Activated CD4-positive, alpha-beta T cell treated with anti-CD3 and anti-CD28 coated beads for 48 hours (primary cell): ENCODE measurements around the gene MACROD2.

ENCODE experiments used
- DNase-seq: peaks from one replicate; pipeline ENCODE4 v3.0.0-alpha.2; 2020

MACROD2 gene

DNA sequence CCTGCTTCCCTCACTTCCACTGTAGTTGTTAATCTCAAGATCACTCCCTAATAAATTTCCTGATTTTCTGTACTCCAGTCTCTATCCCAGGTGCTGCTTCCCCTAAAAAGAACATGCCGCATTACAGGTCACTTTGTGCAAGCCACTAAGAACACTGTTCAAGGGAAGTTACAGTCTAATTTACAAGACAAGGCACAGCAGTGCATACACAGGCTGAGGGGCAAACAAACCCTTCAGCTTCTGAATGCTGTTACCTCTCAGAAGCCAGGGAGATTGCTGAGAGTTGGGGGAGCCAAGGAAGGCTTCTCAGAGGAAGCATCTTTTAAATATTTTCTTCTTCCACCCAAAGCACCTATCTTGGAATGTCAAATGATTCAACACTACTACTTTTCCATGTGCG, 787.4 kb downstream of the MACROD2 start:
- DNase-seq = no peak

DNA sequence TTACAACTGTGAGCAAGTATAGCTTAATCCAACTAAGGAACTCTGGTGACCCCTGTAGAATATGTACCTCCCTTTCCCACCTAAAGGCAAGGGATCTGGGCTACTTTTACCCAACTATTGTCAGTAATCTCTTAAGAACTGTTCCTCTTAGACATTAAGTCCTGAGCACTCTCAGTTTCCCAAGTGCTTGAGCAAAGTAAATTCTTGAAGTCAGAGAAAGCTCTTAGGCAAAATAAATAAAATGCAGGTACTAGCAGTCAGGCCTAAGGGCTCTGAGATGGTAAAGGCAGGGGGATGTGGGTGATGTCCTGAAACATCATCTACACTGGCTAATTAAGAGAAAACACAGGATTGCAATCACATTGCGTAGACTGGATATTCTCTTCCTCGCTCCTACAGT, 788.5 kb downstream of the MACROD2 start:
- no peak for DNase-seq

DNA sequence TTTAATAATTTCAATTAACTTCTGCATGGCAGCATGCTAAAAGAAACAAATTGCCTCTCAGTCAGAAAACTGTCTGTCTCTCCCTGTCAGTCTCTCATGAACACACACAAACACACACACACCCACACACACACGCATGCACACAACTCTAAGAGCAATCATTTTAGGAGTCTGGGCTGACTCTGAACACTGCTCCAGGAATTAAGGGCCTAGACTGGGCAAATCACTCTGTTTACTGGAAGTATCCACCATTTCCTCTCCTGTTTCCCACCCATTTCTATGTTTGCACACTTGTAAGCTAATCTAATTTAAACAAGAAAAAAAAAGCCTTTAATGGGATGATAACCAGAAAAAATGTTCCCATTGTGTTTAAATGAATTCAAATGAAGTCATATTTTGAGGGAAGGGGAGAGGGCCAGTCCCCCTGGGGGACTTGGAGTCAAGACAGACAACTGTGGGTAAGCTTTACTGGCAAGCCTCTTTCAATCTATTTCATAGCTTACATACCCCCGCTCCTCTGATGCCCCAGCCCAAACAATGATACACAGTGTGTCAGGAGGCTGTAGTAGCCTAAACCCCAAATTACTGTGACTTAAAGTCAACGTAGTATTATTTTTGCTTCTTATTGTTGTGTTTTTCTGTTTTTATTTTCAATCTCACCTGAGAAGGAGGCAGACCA, 789.9 kb downstream of the MACROD2 start:
- DNase-seq = no peak

DNA sequence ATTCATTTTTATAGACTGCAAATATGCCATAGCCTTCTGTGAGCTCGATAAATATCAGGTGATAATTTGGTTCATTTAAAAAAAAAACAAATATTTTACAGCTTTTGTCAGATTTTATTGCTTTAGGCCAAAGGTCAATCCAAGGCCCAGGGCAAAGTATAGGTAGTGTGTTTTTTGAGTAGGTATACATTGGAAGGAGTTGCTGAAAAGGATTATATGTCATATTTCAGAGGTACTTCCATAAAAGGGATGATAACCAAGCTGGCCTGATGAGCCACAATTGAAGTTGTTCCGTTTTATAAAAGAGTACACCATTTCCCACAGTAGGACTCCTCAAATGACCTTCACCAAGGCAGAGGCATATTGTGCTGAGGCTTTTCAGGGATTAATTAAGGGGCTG, 794.9 kb downstream of the MACROD2 start:
- no peak for DNase-seq

DNA sequence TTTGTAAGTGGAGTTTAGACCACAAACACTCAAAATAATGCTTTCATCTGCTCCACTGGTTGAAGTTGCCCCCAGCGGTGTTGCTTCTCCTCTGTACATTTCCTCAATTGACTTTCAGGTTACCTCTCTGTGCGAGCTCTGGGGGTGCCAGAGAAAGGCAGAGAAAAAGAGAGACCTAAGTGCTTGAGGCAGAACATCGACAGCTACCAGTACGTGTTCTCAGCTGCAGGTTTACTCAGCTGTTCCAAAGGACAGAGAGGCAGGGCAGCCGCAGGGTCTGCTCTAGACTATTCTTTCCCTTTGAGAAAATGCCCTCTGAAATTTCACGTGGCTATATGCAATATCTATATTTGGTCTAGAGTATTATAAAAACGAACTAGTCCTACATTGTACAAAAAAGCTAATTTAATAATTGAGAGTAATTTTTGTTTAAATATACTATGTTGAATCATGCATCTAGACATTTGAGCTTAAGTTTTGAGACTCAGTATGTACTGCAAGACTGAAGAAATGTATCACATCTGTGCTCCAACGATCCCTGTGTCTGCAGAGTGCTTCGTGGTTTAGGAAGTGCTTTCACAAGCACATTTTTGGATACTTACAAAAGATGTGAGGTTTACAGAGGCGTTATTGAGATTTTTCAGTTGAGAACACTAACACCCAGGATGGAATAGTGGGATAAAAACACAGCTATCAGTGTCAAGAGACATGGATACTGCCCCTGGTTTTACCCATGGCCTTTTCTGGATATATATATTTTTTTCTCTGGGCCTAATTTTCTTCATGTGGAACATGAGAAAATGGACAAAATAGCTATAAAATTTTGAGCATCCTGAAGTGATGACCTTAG, 795.7 kb downstream of the MACROD2 start:
- DNase-seq = no peak

DNA sequence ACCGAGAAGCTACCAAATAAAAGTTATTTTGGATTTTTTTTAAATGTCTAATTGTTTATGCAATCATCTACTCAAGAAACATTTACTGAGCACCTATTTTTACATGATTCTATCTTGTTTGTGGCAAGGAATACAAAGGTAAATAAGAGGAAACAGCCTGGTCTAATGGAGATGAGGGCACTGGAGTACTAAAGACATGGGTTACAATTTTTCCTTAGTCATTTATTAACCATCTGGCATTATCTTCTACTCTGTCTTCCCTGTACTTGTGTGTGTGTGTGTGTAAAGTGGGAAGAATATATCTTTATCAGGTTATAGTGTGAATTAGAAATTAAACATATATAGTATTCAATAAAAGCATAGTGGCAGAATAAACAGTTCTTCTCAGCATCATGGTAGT, 797.6 kb downstream of the MACROD2 start:
- no peak for DNase-seq

DNA sequence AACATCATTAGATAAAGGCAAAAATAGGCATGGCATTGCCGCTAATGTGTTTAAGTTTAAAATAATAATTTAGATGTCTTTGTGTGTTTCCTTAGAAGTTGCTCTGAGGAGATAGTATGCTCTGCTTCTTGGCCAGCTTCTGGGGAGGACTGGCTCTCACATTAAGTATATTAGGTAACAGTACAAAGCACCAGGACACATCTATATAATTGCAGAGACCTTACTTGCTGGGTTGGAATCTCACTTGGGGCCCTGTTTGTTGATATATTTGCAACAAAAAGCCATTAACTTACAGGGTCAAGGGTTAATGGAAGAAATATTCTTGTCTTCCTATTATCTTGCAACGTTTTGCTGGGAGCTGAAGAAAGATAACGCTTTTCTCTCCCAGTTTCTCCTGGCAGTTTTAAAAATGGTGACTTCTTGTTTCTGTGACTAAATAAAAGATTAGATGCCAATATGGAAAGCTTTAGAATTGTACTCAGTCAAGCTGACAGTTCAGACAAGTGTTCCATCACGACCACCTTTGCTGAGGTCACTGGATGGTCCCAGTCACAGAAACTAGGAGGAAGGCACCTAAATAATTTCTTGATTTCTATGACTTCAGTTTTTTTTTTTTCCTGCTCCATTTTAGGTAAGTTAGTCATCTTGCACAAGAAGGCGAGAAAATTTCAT, 804.4 kb downstream of the MACROD2 start:
- no peak for DNase-seq

DNA sequence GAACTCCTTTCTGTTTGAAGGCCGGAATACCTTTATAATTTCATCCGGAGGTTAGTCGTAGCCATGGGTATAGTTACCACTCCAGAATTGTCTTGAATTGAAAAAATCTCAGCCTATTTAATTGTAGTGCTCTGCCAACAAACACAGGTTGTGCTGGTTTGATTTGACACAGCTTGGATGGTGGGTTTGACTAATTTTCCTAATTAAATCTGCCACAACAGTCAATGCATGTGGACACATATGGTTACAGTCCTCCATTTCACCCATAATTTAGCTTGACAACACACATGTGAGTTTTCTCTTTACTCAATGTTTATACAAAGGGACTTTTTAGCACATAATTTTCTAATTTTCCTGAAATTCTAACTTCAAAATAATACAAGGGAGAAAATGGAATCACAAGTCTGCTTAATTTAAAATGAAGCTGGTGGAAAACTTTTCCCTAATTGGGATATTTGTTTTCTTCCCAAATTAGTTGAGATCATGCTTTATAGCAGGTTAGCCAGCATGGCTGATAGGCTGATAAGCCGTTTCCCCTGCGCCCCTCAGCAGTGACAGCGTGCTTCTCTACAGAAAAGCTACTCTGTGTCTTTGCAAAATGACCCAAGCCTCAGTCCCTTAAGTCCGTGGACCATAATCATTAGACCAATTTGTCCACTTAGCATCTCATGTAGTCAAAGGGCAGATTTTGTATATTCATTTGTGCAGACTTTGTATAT, 805.5 kb downstream of the MACROD2 start:
- DNase-seq = no peak

DNA sequence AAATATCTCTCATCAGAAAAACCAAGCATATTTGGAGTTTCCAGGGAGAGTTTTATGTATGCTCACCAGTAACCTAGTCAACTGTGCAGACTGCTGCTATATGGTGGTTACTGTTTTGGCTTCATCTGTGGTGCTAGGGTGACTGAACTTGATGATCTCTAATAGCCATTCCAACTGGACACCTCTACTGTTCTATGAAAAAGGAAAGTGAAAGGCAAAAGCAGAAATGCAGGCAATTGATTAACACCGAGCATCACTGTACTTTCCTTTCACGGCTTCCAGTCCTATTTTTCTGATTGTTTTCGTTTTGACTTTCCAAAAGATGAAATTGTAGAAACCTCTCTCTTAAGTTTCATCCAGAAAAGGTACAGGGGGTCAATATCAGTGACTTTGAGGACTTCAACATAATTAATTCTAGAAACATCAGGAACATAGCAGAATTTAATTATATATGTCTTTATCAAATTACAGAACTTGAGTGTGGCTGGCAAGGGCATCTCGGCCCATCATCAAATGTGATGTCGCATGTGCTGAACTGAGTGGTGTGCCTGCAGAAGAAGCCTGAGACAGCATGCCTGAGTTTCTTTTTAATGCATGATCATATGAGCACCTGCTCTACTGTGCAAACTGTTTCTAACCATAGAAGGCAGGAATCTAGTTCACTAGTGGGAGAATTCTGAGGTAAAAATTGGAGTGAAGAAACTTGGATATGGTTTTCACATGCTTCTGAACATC, 806.4 kb downstream of the MACROD2 start:
- DNase-seq = no peak

DNA sequence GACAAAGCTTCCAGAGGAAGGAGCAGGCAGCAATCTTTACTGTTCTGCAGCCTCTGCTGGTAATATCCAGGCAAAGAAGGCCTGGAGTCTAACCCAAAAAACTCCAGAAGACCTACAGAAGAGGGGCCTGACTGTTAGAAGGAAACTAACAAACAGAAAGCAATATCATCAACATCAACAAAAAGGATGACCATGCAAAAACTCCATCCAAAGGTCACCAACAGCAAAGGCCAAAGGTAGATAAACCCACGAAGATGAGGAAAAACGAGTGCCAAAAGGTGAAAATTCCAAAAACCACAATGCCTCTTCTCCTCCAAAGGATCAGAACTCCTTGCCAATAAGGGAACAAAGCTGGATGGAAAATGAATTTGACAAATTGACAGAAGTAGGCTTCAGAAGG, 811.9 kb downstream of the MACROD2 start:
- DNase-seq = no peak

DNA sequence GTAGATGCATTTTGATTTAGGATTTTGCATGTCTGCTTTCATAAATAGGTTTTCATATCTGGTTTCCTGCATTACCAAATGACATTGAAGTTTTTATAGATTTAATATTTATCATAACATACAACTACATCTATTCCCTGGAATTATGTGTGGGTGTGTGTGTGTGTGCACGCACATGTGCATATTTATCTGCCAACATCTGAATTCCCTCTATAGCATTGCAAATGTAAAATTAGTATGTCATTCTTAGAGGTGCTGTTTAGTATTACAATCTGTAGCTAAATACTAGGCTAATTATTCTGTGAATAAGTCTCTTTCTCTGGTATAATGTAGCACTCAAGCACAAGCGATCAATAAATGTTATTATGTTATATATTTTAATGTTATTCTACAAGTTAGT, 820.0 kb downstream of the MACROD2 start:
- no peak for DNase-seq

DNA sequence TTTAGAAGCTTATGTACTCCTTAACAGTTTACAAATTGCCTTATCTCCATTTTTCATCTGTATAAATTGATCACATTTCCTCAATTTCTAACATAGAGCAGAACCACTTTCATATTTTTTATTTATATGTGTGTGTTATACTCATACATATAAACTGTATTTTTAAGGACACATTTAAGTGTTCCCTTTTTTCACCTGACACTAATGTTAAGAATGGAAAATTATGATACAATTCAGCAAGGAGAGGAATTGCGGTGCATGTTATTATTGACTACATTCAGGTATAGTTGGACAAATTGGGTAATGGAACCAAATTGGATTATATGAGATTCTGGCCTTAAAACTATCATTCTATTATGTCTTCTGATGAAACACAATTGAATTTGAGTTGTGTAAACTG, 821.2 kb downstream of the MACROD2 start:
- DNase-seq = no peak

DNA sequence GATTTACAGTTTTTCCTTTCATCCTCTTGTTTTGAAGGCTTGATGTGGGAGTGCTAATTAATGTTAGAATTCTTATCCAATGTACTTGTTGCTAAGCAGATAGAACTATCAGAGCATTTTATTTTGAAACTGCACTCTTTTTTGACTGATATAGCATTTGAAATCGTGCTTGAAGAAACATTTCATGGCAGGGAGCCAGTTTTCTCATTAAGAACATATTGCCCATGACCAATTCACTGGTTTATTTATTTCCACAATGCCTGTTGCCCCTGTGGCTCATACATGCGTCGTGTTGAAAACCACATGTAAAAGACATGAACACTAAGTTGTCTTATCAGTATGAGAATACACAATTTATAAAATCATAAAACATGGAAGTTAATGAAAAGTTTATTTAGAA, 821.8 kb downstream of the MACROD2 start:
- DNase-seq = no peak

DNA sequence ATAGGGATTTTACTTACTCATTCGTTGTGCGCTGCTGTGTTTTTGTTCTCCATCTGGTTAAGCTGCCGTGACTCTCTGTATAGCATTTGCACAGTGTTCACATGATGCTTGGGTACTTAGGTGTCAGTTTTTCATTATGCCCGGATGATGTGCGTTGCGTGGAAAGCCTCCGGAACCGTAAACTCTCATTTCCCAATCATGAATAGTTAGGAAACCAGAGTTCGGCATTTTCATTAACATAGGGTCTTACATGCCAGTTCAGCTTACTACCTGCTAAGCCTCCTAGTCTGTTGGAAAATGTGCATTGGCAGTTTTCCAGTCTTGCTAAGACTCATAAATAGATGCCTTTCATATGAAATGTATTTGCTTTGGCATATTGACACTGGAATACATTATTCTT, 825.5 kb downstream of the MACROD2 start:
- no peak for DNase-seq

DNA sequence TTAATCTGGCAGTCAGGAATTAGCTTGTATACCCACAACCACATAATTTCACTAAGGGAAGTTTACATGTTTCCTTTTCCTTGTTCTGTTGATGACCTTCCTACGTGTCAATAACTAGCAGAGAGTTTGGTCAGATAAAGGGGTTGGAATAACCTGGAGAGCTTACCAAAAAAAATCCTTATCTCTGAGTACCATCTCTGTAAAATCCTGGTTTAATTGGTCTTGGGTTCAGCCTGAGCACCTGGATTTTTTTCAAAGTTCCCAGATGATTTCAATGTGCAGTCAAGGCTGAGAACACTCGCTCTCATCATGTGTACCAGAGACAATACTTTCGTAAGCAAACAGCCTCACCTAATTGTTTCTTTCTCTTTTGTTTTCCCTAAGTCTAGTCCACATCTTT, 825.9 kb downstream of the MACROD2 start:
- DNase-seq = no peak

DNA sequence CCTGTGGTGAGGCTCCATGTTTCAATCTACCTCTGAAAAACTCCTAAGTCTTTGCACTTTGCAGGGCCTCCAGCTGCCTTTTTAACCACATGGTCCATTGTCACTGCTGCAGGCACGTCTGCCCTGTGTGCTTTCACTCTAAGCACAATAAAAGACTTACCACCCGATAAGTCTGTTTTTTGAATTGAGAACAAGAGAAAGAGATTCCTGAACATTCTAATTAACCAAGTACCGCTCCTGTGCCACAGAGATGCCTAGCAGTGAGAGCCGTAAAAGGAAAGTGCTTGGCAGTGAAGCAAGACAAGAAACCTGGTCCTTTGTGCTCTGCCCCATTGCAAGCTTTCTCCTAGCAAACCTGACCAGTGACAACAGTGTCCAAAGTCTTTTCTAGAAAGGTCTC, 829.7 kb downstream of the MACROD2 start:
- no peak for DNase-seq

DNA sequence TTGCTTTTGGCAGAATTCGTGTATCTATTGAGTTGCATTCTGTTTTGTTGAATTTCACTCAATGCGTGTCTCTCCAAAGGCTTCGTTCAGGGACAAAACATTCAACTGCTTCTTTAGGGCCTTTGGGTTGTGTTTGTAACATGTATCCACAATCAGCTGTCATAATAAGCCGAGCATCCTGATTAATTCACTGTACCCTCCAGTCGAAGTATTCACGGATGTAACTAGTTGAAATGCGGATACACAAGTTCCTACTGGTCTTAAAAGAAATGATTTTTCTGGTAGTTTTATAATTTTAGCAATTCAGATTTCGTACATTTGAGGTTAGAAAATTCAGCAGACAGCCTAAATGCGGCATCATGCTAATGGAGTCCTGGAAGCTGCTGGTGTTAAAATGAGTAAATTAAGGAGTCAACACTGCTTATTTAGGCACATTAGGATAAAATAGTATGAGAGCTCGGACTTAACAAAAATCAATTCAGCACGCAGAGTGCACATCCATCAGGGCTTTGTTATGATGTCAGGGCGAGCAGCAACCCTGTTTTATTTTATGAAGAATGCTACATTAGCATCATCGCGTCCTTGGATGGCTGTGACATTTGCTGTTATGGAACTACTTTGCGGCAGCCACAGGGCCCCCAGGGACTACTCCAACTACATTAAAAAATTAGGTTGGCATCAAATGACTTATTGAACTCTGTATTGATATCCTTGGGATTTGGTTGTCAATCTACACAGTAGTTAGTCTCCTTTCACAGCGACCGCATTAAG, 831.4 kb downstream of the MACROD2 start:
- no peak for DNase-seq

DNA sequence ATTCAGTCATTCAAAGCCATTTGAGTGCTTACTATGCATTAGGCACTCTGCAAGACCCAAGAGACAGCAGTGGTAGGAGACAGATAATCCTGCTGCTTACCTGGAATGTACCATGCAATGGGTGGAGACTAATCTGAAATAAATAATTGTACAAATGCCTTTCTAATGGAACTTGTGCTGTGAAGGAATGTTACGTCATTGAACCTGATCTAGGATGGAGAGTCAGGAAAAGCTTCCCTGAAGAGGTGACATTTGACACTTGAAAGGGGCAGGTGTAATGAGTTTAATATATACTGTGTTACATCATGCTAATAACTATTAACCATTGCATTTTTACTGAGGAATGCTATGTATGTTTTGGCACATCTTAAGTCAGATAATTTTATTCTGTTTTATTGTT, 833.1 kb downstream of the MACROD2 start:
- DNase-seq = no peak

DNA sequence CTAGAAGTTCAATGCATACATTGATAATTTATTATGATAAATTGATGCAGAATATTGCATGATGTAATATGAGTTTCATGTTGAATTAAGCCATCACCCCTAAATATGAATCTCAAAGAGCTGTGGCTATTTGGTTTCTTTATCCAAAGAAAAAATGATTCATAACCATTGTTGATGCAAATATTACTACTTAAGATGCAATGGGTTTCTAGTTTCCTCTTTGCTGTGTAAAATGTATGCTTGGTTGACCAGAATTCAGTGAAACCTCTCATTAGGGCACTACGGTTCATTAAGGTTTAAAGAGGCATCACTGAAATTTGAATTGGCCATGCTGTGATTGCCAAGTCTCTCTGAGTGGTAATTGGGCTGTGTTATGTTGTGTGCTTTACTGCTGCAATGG, 834.6 kb downstream of the MACROD2 start:
- DNase-seq = no peak

DNA sequence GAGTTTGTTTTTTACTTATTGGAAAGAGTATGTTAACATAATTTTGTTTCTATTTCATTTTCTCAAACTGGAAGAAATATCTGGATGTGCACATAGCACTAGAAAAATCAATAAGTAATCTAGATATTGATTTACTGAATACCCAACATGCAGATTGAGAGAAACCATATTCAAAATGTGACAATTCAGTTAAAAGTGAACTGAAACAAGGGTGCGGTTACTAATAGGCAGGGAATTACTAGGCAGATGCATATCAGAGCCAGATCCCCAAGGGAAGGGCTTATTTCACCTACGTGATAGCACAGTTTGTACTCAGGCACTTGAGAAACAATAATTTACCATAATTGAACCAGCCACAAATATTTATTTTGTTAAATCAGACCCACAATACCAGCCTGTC, 835.1 kb downstream of the MACROD2 start:
- no peak for DNase-seq

DNA sequence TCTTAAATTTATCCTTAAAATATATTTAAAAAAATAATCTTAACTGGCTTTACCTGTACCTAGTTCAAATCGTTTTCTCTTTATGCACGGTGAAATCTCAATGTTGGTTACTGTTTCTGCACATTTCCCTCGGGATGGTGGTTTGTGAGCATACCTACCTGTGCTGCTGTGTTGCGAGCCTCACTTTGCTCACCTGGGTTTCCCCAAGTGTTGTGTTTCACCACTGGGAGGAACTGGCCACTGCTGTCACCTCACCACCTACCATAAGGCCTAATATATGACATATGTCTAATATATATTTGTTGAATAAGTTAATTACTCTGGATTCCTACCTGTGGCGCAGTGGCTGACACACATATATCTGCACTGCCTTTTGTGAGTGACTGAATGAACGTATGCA, 835.6 kb downstream of the MACROD2 start:
- no peak for DNase-seq

DNA sequence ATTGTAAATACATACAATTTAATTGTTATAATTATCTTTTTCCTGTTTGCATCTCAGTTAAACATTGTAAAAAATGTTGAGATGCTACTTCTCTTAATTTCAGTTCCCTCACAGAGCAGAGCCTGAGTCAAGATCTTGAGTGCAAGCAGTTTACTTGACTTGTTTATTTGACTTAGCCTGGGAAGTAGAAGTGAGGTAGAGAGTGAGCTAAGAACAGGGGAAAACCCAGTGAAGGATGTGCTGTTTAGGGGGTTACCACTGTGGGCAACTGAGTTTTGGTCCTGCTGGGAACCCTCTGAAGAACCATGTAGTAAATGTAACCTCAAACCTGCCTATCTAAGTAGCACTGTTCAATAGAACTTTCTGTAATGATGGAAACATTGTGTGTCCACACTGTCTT, 837.3 kb downstream of the MACROD2 start:
- DNase-seq = no peak
